OCI-LY7 (cell line): ENCODE data around the gene TMEM135. TPM values are rescaled to one million over a fixed set of nuclear protein-coding genes. Genes with fewer than 3 reads are reported as not detected.

Experiments
- BruUV-seq: library from RNA; stranded (reverse); fragments of 400-500 nt; replicated peaks from 2 replicates; lab custom pipeline; 2021; lab: Mats Ljungman, UMichigan
- CTCF ChIA-PET: fragments of 300-600 bp; sonication (Branson Sonifier 250); formaldehyde crosslinking; loops from one replicate; lab custom pipeline; 2022; ENCODE audit warnings: antibody characterized with exemption; ENCODE audit not compliant: unreplicated experiment; lab: Charles Lee
- POLR2A ChIA-PET: fragments of 300-600 bp; sonication (Branson Sonifier 250); formaldehyde crosslinking; loops from one replicate; lab custom pipeline; 2022; ENCODE audit warnings: antibody characterized with exemption; lab: Charles Lee
- DNase-seq: peaks from one replicate; pipeline ENCODE4 v3.0.0-alpha.2; 2015; ENCODE audit warnings: low spot score
- H2AFZ ChIP-seq: fragments of 200-600 bp; sonication (generic), shearing (Covaris generic); 2 replicates; pipeline ENCODE4 v1.6.1; 2014; ENCODE audit warnings: mild to moderate bottlenecking, antibody characterized with exemption, low read length, moderate library complexity
- H3K27ac ChIP-seq: fragments of 200-600 bp; sonication (generic); 2 replicates; pipeline ENCODE4 v1.5.1; 2014; ENCODE audit warnings: mixed run types, low read depth, mild to moderate bottlenecking, moderate library complexity, low read length, inconsistent platforms; ENCODE audit not compliant: poor library complexity, severe bottlenecking
- H3K36me3 ChIP-seq: fragments of 200-600 bp; sonication (generic); 2 replicates; pipeline ENCODE4 v1.6.1; 2014; ENCODE audit warnings: mild to moderate bottlenecking, antibody characterized with exemption, low read length, moderate library complexity, mixed read lengths; ENCODE audit not compliant: insufficient read depth
- H3K4me1 ChIP-seq: fragments of 200-600 bp; sonication (generic); 2 replicates; pipeline ENCODE4 v1.5.1; 2014; ENCODE audit warnings: mild to moderate bottlenecking, low read length; ENCODE audit not compliant: insufficient read depth, poor library complexity, severe bottlenecking
- H3K4me2 ChIP-seq: fragments of 200-600 bp; sonication (generic); 2 replicates; pipeline ENCODE4 v1.6.1; 2014; ENCODE audit warnings: mild to moderate bottlenecking, low read length
- H3K4me3 ChIP-seq: fragments of 200-600 bp; sonication (generic); 2 replicates; pipeline ENCODE4 v1.5.1; 2014; ENCODE audit warnings: mild to moderate bottlenecking, low read depth, low read length; ENCODE audit not compliant: poor library complexity, severe bottlenecking
- H3K79me2 ChIP-seq: fragments of 200-600 bp; sonication (generic); 2 replicates; pipeline ENCODE4 v1.6.1; 2016; ENCODE audit warnings: low read depth, mild to moderate bottlenecking, low read length, moderate library complexity, mixed read lengths; ENCODE audit not compliant: insufficient read depth
- H3K9me2 ChIP-seq: fragments of 200-600 bp; sonication (generic); 2 replicates; pipeline ENCODE4 v1.6.1; 2016; ENCODE audit warnings: mild to moderate bottlenecking, low read length, mixed read lengths; ENCODE audit not compliant: insufficient read depth
- H3K9me3 ChIP-seq: fragments of 200-600 bp; sonication (generic); 2 replicates; pipeline ENCODE4 v1.6.1; 2014; ENCODE audit warnings: mild to moderate bottlenecking, mixed run types, low read length, mixed read lengths
- H4K20me1 ChIP-seq: fragments of 200-600 bp; sonication (generic); 2 replicates; pipeline ENCODE4 v1.6.1; 2014; ENCODE audit warnings: mild to moderate bottlenecking, antibody characterized with exemption, low read length, moderate library complexity, mixed read lengths; ENCODE audit not compliant: insufficient read depth
- CTCF ChIP-seq: fragments of 200-600 bp; sonication (generic); conservative IDR thresholded peaks from 2 replicates; pipeline ENCODE4 v1.5.1; 2014; ENCODE audit warnings: mild to moderate bottlenecking, antibody characterized with exemption, low read length, moderate library complexity, mixed read lengths
- EZH2phosphoT487 ChIP-seq: fragments of 200-600 bp; sonication (generic); IDR thresholded peaks from 2 replicates; pipeline ENCODE4 v1.6.1; 2018; ENCODE audit warnings: low read depth, borderline replicate concordance, mild to moderate bottlenecking, mixed run types, antibody characterized with exemption, low read length, moderate library complexity, mixed read lengths
- intact Hi-C: fragments of 100-400 bp; cut with micrococcal nuclease; formaldehyde crosslinking; loops from one replicate; pipeline ENCODE4 v1.10.0; 2022; ENCODE audit not compliant: unreplicated experiment
- total RNA-seq, 2 experiments: library from RNA; depleted of rRNA in 1 of 2; stranded (reverse); fragments of >200 nt in 1 of 2; shearing (Covaris generic) in 1 of 2; gene quantifications; 2 replicates each; pipeline ENCODE4 v1.2.3, GENCODE V29; 2014 to 2022

Gene TMEM135
- total RNA-seq, 2 experiments from 2014 or later = 14.5 to 56.4 TPM

DNA sequence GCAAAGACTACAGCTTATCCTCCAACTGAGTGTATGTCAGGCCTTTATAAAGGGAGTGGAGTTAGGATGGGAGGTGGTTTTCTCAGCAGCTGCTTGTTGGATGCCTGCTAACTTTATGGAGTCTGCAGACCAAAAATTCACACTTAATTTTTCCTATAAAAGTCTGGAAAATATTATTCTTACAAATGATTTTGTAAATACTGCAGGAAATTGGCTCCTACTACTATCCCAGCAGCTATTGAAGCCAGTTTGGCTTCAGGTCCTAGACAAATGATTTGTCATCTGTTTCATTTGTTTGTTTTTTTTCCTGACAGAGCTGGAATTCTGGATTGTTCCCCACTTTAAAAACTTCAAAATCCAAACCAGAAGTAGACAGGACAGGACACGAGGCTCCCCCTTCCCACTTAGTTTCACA is 292.5 kb downstream of the TMEM135 start:
- H2AFZ ChIP-seq = no peak overlapping the region
- no peak overlapping the region for H3K4me2 ChIP-seq
- no peaks in the 10 kb centered on the region for H3K4me1 ChIP-seq
- no peaks in the 10 kb centered on the region for H3K9me2 ChIP-seq
- no peak overlapping the region for H3K4me3 ChIP-seq
- H3K9me3 ChIP-seq = no peaks in the 10 kb centered on the region
- BruUV-seq = no TSS peak
- no peak for TF ChIP-seq EZH2phosphoT487
- no peak for TF ChIP-seq CTCF
- intact Hi-C loops = no loop called here
- ChIA-PET POLR2A (interaction anchor here (0.7 to 1.4 kb wide), 5 partner anchors 8 to 34 kb away, joined by 3 to 4 read pairs (median 3); no protein-coding TSS in a partner anchor), CTCF (no interaction called here)
- H3K36me3 ChIP-seq = no peaks in the 10 kb centered on the region; the same call in 1 of the 2 replicates
- no peaks in the 10 kb centered on the region for H4K20me1 ChIP-seq
- no peak for DNase-seq
- H3K27ac ChIP-seq = no peak overlapping the region
- H3K79me2 ChIP-seq = no peaks in the 10 kb centered on the region

DNA sequence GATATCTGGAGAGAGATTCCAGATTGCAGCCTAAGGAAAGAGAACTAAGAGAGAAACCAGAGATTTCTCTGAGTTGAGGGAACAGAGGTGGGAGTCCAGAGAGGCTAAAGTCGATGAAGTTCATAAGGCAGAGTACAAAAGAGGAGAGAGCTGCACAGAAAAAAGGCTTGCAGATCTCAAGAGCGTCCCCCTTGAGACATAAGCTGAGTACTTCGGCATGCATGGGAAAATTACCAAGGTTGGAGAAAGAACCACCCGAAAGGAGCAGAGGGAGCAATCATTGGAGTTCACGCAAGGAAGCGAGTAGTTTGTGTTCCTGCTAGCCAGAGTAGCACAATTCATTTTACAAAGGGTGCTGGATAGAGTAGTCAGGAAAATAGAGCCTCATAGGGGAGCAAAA is 293.5 kb downstream of the TMEM135 start:
- ChIA-PET CTCF (no interaction called here), POLR2A (interaction anchor here (0.7 kb wide), 1 partner anchor 15 kb away, joined by 3 read pairs; no protein-coding TSS in a partner anchor)
- H3K4me2 ChIP-seq = no peak overlapping the region
- no peaks in the 10 kb centered on the region for H3K4me1 ChIP-seq
- no peak overlapping the region for H2AFZ ChIP-seq
- no TSS peak for BruUV-seq
- no peaks in the 10 kb centered on the region for H3K36me3 ChIP-seq
- H3K27ac ChIP-seq = no peak overlapping the region
- intact Hi-C loops = no loop called here
- H3K79me2 ChIP-seq = no peaks in the 10 kb centered on the region
- DNase-seq = no peak
- no peak overlapping the region for H3K4me3 ChIP-seq
- H3K9me2 ChIP-seq = no peaks in the 10 kb centered on the region
- no peaks in the 10 kb centered on the region for H4K20me1 ChIP-seq
- no peak for TF ChIP-seq CTCF
- no peaks in the 10 kb centered on the region for H3K9me3 ChIP-seq

DNA sequence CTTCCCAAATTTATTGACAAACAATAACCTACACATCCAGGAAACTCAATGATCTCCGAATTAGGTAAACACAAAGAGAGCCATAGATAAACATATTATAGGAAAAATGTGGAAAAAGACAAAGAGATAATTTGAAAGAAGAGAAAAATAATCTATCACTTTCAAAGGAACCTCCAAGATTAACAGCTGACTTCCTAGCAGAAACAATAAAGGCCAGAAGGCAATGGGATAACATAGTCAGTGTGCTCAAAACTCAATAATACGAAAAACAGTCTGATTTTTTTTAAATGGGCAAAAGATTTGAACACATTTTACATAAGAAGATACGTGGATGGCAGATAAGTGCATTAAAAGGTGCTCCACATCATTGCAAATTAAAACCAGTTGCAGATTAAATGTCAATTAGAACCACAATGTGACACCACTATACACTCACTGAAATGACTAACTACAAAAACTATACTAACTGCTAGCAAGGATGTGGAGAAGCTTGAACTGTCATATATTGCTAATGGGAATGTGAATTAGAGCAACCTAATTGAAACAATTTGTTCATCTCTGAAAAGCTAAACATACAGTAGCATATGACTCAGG is 300.4 kb downstream of the TMEM135 start:
- Histone ChIP-seq H3K4me1 (no peaks in the 10 kb centered on the region), H3K9me3 (peaks cover 14% of the 10 kb centered on the region; the same call in 1 of the 2 replicates), H4K20me1 (no peaks in the 10 kb centered on the region), H3K27ac (no peak overlapping the region), H3K79me2 (no peaks in the 10 kb centered on the region), H3K9me2 (no peaks in the 10 kb centered on the region), H3K4me3 (no peak overlapping the region), H3K4me2 (no peak overlapping the region), H3K36me3 (no peaks in the 10 kb centered on the region), H2AFZ (no peak overlapping the region)
- ChIA-PET POLR2A (interaction anchor here (0.9 to 1.4 kb wide), 5 partner anchors 8 to 81 kb away, joined by 3 to 4 read pairs (median 3); no protein-coding TSS in a partner anchor), CTCF (no interaction called here)
- no peak for TF ChIP-seq EZH2phosphoT487
- no peak for TF ChIP-seq CTCF
- BruUV-seq = no TSS peak
- DNase-seq = no peak
- intact Hi-C loops = no loop called here
